ENCODE data around the gene AUTS2.

Gene AUTS2

DNA sequence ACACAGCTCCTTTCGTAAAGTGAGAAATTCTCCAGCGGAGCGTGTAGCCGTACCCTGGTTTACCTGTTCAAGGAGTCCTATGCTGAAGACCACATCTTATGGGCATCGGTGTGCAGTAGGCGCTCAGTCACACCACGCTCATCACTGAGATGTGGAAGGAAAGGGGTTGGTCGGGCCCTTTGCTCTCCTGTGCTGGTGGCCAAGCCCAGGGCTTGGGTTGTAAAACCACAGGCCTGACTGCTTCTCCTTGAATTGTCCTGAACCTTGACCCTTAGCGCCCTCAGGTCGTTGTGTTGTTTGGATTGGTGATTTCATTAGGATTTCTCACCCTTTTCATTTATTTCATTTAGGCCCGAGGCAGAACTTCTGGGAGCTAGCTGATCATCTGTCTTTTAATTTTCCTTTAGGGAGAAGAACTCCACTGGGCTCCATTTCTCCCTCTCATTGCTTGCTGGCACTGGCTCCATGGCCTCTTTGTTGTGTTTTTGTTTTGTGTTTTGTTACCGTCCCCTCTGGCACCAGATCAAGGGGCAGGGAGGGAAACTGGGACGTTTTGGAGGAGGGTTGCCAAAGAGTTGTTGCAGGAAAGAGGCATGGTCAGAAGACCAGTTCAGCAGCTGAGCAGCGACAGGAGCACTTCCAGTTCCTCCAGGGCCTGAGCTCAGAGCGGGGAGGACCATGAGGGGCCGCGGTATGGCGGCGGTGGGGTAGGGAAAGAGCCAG, 1022.2 kb downstream of the AUTS2 start:
- no peak for TF ChIP-seq CTCF (IDR thresholded peaks at IDR 0.05)

DNA sequence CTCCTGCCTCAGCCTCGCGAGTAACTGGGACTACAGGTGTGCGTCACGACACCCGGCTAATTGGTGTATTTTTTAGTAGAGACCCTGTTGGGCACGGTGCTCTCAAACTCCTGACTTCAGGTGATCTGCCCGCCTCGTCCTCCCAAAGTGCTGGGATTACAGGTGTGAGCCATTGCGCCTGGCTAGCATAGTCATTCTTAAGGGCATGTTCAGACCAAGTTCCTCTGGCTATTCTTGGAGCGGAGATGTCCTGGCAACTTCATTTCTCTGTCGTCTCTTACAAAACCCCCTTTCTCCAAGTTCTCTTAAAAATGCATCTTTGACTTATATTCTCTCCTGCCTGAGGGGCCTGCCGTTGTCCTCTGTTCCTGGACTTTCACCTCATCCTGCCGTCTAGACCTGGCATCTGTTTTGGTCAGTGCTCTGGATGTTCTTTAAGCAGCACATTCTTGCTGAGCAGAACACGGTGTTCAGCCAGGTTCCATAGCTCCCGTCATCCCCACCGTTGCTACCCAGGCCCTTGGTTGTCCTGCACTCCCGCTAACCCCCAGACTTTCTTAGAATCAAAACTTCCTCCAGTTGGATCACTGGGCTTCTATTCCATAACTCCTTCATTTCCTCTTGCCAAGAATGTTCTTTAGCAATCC, 1023.8 kb downstream of the AUTS2 start:
- TF ChIP-seq CTCF (IDR thresholded peaks at IDR 0.05): no peak

DNA sequence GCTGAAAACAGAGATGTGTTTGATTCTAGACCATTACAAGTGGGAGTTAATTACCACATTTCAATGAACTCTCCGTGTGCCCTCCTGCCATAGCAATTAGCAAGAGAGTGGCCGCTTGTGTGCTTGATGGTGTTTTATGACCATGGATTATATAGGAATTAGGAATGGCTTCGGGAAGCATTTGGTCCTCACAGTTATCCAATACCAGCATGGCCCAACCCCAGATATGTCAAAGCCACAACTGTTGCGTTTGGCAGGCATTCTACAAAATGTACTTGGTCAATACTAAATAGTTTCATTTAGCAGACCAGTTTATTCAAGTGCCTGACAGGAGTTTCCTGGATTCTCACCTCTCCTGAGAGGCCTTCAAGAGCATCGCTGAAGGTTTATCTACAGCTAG, 1024.7 kb downstream of the AUTS2 start:
- no peak for TF ChIP-seq CTCF (IDR thresholded peaks at IDR 0.05)

DNA sequence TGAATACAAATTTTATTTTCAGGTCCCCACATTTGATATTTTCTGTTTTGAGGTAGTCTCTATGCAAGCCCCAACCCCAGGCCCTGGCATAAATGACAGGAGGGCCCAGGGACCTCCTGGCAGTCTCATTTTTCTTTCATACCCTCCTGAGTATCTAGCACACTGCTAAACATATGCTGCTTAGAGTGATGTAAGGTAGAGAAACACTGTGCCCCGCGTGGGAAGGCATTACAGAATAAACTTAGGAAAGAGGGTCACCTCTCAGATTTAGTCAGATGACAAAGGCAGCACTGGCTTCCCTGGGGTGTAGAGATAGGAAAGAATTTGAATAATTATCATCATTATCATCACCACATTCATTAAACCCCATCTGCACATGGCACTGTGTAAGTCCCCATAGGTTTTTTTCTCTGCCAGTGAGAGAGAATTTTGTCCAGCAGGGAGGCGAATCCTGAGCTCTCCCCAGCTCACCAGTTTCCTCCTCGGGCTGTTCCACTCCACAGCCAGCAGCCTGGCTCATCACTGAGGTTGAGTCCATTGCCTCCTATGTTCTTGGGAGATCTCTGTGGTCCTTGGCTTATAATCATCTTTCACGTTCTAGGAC, 1026.3 kb downstream of the AUTS2 start:
- TF ChIP-seq CTCF (IDR thresholded peaks at IDR 0.05): no peak

DNA sequence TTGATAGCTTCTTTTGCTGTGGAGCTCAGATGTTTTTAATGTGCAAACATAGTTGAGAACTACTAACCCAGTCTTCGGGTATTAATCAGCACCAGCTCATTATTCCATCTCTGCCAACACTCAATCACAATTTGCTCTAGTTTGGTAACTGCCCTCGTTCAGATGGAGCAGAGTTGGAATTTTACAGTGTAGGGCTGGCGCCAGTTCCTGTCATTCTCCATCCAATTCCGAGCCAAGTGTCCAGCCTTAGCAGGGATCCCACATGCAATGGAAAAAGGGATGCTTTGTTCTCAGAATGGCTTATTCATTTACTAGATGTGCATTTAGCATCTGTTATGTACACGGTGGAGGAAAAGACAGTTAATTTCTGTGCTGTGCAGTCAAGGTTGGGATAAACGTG, 1029.2 kb downstream of the AUTS2 start:
- no peak for TF ChIP-seq CTCF (IDR thresholded peaks at IDR 0.05)

DNA sequence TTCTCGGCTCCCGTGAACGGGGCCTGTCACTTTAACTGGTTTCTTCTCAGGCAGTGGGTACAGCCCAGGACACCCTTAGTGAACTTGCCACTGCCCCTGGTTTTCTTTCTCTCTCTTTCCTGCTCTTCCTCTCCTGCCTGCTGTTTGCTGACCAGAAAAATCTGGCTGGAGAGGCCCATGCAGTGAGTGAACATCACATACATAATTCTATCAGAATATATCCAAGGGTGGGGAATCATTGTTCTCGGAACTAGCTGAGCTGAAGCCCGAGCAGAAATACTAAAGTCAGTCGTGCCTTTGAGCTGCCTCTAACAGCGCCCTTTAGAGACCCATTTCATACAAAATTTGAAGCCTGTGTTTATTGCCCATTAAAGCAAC, 1032.2 kb downstream of the AUTS2 start:
- TF ChIP-seq CTCF (IDR thresholded peaks at IDR 0.05): no peak

DNA sequence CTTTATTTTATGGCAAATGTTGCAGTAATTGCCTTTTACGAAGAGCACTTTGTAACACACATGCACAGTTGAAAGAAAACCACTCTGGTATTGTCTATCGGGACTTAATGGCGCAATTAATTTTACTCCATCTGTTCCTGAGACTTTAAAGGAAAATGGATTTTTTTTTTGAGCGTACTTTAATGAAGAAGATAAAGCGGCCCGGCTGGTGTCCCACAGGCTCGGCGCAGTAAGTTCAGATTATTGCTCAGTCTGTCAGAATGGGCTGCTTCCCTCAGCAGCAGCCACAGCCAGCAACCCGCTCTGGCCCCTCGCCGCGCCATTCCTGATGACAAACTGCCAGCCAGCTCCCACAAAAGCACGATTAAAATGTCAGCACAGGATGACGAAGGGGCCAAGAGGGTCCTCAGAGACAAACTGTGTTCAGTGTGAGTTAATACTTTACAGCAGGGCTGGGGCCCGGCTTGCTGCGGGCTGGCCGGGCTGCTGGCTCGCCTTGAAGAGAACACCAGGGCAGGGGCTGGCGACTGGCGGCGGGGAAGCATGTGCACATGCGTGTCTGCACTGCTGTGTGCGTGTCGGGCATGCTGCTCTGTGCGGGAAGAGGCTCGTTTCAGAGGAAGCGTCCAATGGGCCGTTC, 1032.7 kb downstream of the AUTS2 start:
- TF ChIP-seq CTCF (IDR thresholded peaks at IDR 0.05): no peak

All from LNCAP (cell line).